Neural progenitor cell (in vitro differentiated cells): ENCODE measurements around the gene ICE1.

ENCODE experiments used
- CTCF ChIP-seq: fragments of 200-600 bp; sonication (generic); IDR thresholded peaks from 2 replicates; pipeline ENCODE4 v1.5.1; 2017; ENCODE audit warnings: antibody characterized with exemption, mild to moderate bottlenecking
- EZH2 ChIP-seq: fragments of 200-600 bp; sonication (generic); IDR thresholded peaks from 2 replicates; pipeline ENCODE4 v1.6.1; 2017; ENCODE audit warnings: antibody characterized with exemption, mild to moderate bottlenecking, moderate library complexity
- EZH2phosphoT487 ChIP-seq: fragments of 200-600 bp; sonication (generic); IDR thresholded peaks from 2 replicates; pipeline ENCODE4 v1.6.1; 2017; ENCODE audit warnings: antibody characterized with exemption

DNA sequence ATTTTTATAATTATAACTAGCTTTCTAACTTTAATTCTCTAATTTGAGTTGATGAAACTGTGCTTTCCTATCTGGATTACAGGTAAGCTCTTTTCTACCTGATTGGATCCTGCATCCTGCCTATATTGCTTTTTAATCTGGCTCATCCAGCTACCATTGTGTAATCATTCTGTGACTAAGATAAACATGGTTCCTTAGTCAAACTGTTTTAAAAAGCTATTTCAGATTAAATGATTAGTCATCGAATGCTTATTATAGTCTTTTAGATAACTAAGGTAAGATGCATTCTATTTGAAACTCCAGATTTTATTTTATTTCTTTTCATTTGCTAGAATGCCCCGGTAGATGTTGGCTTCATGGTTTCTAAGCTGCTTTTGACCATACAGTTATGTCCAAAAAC, 50.7 kb downstream of the ICE1 start:
- TF ChIP-seq CTCF, result no peak
- TF ChIP-seq EZH2, result no peak
- TF ChIP-seq EZH2phosphoT487, result no peak
